PC-3 (cell line): Measurements from ENCODE around the gene GATA2. TPM values are rescaled to one million over a fixed set of nuclear protein-coding genes. Genes with fewer than 3 reads are reported as not detected.
A peak's percentile ranks its signal among the peaks of the same experiment; 100 is the strongest.

ENCODE experiments used
- ATAC-seq: fragments of 200-7000 bp; cut with Tn5 transposase; 2 replicates; pipeline ENCODE4 v1.9.1; 2020; ENCODE audit warnings: mild to moderate bottlenecking, moderate library complexity
- BruUV-seq: library from RNA; stranded (reverse); fragments of 400-500 nt; replicated peaks from 2 replicates; lab custom pipeline; 2021; lab: Mats Ljungman, UMichigan
- CTCF ChIA-PET: fragments of 300-600 bp; sonication (Branson Sonifier 250); formaldehyde crosslinking; loops from one replicate; lab custom pipeline; 2022; ENCODE audit warnings: antibody characterized with exemption; lab: Charles Lee
- POLR2A ChIA-PET: fragments of 300-600 bp; sonication (Branson Sonifier 250); formaldehyde crosslinking; loops from one replicate; lab custom pipeline; 2022; ENCODE audit warnings: antibody characterized with exemption; ENCODE audit not compliant: unreplicated experiment; lab: Charles Lee
- DNase-seq: peaks from one replicate; pipeline ENCODE4 v3.0.0-alpha.2; 2015
- H2AFZ ChIP-seq: fragments of 300-600 bp; sonication (generic); 2 replicates; pipeline ENCODE4 v1.6.0; 2016; ENCODE audit warnings: antibody characterized with exemption, low read length
- H3F3A ChIP-seq: fragments of 300-600 bp; sonication (generic); one replicate; pipeline ENCODE4 v1.6.0; 2017; ENCODE audit warnings: antibody characterized with exemption, low read length, control low read depth, mild to moderate bottlenecking; ENCODE audit not compliant: unreplicated experiment
- H3K27ac ChIP-seq: fragments of 300-600 bp; sonication (generic); 2 replicates; pipeline ENCODE4 v1.5.1; 2016; ENCODE audit warnings: mild to moderate bottlenecking, low read length
- H3K27me3 ChIP-seq: fragments of 300-600 bp; sonication (generic); 2 replicates; pipeline ENCODE4 v1.6.1; 2016; ENCODE audit warnings: low read length, mixed read lengths
- H3K36me3 ChIP-seq: fragments of 300-600 bp; sonication (generic); 2 replicates; pipeline ENCODE4 v1.6.1; 2016; ENCODE audit warnings: low read depth, mixed run types, low read length, mixed read lengths
- H3K4me1 ChIP-seq: fragments of 300-600 bp; sonication (generic); 2 replicates; pipeline ENCODE4 v1.5.1; 2016; ENCODE audit warnings: low read length; ENCODE audit not compliant: insufficient read depth
- H3K4me2 ChIP-seq: fragments of 300-600 bp; sonication (generic); 2 replicates; pipeline ENCODE4 v1.6.0; 2016; ENCODE audit warnings: low read length
- H3K4me3 ChIP-seq: fragments of 300-600 bp; sonication (generic); 2 replicates; pipeline ENCODE4 v1.5.1; 2016; ENCODE audit warnings: mild to moderate bottlenecking, low read length, mixed read lengths
- H3K79me2 ChIP-seq: fragments of 300-600 bp; sonication (generic); 2 replicates; pipeline ENCODE4 v1.6.1; 2017; ENCODE audit warnings: low read length, mixed read lengths
- H3K9ac ChIP-seq: fragments of 300-600 bp; sonication (generic); 2 replicates; pipeline ENCODE4 v1.6.0; 2016; ENCODE audit warnings: mild to moderate bottlenecking, low read length
- H3K9me2 ChIP-seq: fragments of 300-600 bp; sonication (generic); replicated peaks from 2 replicates; pipeline ENCODE4 v1.6.1; 2016; ENCODE audit warnings: mixed run types, low read length, mixed read lengths
- H3K9me3 ChIP-seq: fragments of 300-600 bp; sonication (generic); 2 replicates; pipeline ENCODE4 v1.6.1; 2016; ENCODE audit warnings: low read length, mixed read lengths
- H4K20me1 ChIP-seq: fragments of 300-600 bp; sonication (generic); 2 replicates; pipeline ENCODE4 v1.6.1; 2016; ENCODE audit warnings: low read length, mixed read lengths
- CTCF ChIP-seq: fragments of 300-600 bp; sonication (generic); conservative IDR thresholded peaks from 2 replicates; pipeline ENCODE4 v1.5.1; 2017; ENCODE audit warnings: antibody characterized with exemption, low read depth, mild to moderate bottlenecking, low read length
- EZH2 ChIP-seq: fragments of 300-600 bp; sonication (generic); IDR thresholded peaks from one replicate; pipeline ENCODE4 v1.6.1; 2017; ENCODE audit warnings: antibody characterized with exemption, mild to moderate bottlenecking, low read length; ENCODE audit not compliant: unreplicated experiment
- EZH2phosphoT487 ChIP-seq: fragments of 300-600 bp; sonication (generic); IDR thresholded peaks from 2 replicates; pipeline ENCODE4 v1.6.1; 2018; ENCODE audit warnings: mild to moderate bottlenecking, antibody characterized with exemption, low read length, borderline replicate concordance
- intact Hi-C: fragments of 100-400 bp; cut with micrococcal nuclease; formaldehyde crosslinking; loops from 2 replicates; pipeline ENCODE4 v1.9.0; 2023
- total RNA-seq: library from RNA; depleted of rRNA; stranded (reverse); fragments of >200 nt; gene quantifications from 2 replicates; pipeline ENCODE4 v1.2.3, GENCODE V29; 2014

Gene GATA2
- total RNA-seq, 1 experiment from 2014 or later, result 32.4 TPM

- intact Hi-C loops, result loop anchor here (10.0 kb wide), 1 partner anchor 80 kb away; no protein-coding TSS in a partner anchor
- DNase-seq (no peak), ATAC-seq (no peak)
- CTCF ChIA-PET, result no interaction called here
- Histone ChIP-seq H3K9me3 (no peaks in the 10 kb centered on the region), H3K4me2 (no peak overlapping the region), H3K9me2 (no peaks in the 10 kb centered on the region), H4K20me1 (no peaks in the 10 kb centered on the region), H3K27me3 (no peaks in the 10 kb centered on the region), H3K4me3 (no peak overlapping the region), H3K79me2 (no peaks in the 10 kb centered on the region), H3K27ac (no peak overlapping the region), H3K9ac (no peak overlapping the region), H3K36me3 (no peaks in the 10 kb centered on the region), H3K4me1 (peaks cover 10% of the 10 kb centered on the region), H2AFZ (no peak overlapping the region), H3F3A (no peaks in the 10 kb centered on the region)
- POLR2A ChIA-PET, result no interaction called here
- BruUV-seq, result no TSS peak
- TF ChIP-seq EZH2 (no peak), CTCF (no peak), EZH2phosphoT487 (no peak)
Measured at GRCh38 chr3:128504533-128504915, 11.5 kb upstream of the GATA2 start.

- ATAC-seq (no peak), DNase-seq (no peak)
- TF ChIP-seq EZH2, result no peak
- no peak for TF ChIP-seq EZH2phosphoT487
- no peak for TF ChIP-seq CTCF
- Histone ChIP-seq H3K9me3 (no peaks in the 10 kb centered on the region), H3K9ac (no peak overlapping the region), H3K4me2 (no peak overlapping the region), H3K27me3 (no peaks in the 10 kb centered on the region), H3K27ac (no peak overlapping the region), H4K20me1 (no peaks in the 10 kb centered on the region), H2AFZ (no peak overlapping the region), H3K9me2 (no peaks in the 10 kb centered on the region), H3K79me2 (no peaks in the 10 kb centered on the region), H3K36me3 (no peaks in the 10 kb centered on the region), H3K4me3 (no peak overlapping the region), H3F3A (no peaks in the 10 kb centered on the region), H3K4me1 (peaks cover 10% of the 10 kb centered on the region)
- no TSS peak for BruUV-seq
- ChIA-PET CTCF (no interaction called here), POLR2A (no interaction called here)
- intact Hi-C loops, result loop anchor here (10.0 kb wide), 1 partner anchor 81 kb away; no protein-coding TSS in a partner anchor
Measured at GRCh38 chr3:128503751-128504532, 10.9 kb upstream of the GATA2 start.

GRCh38 chr3:128503164-128503651, 10.2 kb upstream of the GATA2 start:
- ATAC-seq (peak; percentile 46; the same call in 1 of the 2 replicates), DNase-seq (peak; percentile 37)
- Histone ChIP-seq H3K4me1 (peaks cover 10% of the 10 kb centered on the region), H4K20me1 (no peaks in the 10 kb centered on the region), H3K27me3 (no peaks in the 10 kb centered on the region), H3F3A (no peaks in the 10 kb centered on the region), H3K9ac (no peak overlapping the region), H3K27ac (no peak overlapping the region), H3K4me2 (no peak overlapping the region), H3K9me2 (no peaks in the 10 kb centered on the region), H3K4me3 (no peak overlapping the region), H3K79me2 (no peaks in the 10 kb centered on the region), H3K36me3 (no peaks in the 10 kb centered on the region), H2AFZ (no peak overlapping the region), H3K9me3 (no peaks in the 10 kb centered on the region)
- ChIA-PET POLR2A (no interaction called here), CTCF (interaction anchor here (0.6 kb wide), 1 partner anchor 61 kb away, joined by 3 read pairs; no protein-coding TSS in a partner anchor)
- BruUV-seq, result no TSS peak
- intact Hi-C loops, result loop anchor here (10.0 kb wide), 1 partner anchor 82 kb away; no protein-coding TSS in a partner anchor
- TF ChIP-seq EZH2 (no peak), EZH2phosphoT487 (no peak), CTCF (peak; percentile 46; the same call in 1 of the 2 replicates)
